GM21825 (cell line): Measurements from ENCODE around the gene EPHA1.
"Not testable (repeated sequence)": the region's sequence is repeated elsewhere in the genome, so short reads cannot be mapped to it uniquely, and the experiment has no call there.

ENCODE experiments used
- ATAC-seq: cut with Tn5 transposase; IDR thresholded peaks from one replicate; pipeline ENCODE4 v1.9.1; 2021; ENCODE audit warnings: mild to moderate bottlenecking, moderate library complexity; ENCODE audit not compliant: unreplicated experiment

Gene EPHA1

DNA sequence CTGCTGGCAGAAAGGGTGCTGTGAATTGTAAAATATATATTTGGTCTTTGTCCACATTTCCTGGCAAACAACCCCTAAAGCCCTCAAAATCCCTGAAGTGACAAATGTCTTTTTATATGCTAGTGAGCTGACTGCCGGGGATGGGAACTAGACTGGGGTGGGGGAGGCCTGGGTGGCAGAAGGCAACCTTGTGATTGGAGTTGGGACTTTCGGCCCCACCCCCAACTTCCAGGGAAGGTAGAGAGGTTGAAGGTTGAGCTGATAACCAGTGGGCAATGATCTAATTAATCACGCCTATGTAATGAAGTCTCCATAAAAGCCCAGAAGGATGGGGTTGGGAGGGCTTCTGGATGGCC is 2.7 kb downstream of the EPHA1 start:
- ATAC-seq: no peak

DNA sequence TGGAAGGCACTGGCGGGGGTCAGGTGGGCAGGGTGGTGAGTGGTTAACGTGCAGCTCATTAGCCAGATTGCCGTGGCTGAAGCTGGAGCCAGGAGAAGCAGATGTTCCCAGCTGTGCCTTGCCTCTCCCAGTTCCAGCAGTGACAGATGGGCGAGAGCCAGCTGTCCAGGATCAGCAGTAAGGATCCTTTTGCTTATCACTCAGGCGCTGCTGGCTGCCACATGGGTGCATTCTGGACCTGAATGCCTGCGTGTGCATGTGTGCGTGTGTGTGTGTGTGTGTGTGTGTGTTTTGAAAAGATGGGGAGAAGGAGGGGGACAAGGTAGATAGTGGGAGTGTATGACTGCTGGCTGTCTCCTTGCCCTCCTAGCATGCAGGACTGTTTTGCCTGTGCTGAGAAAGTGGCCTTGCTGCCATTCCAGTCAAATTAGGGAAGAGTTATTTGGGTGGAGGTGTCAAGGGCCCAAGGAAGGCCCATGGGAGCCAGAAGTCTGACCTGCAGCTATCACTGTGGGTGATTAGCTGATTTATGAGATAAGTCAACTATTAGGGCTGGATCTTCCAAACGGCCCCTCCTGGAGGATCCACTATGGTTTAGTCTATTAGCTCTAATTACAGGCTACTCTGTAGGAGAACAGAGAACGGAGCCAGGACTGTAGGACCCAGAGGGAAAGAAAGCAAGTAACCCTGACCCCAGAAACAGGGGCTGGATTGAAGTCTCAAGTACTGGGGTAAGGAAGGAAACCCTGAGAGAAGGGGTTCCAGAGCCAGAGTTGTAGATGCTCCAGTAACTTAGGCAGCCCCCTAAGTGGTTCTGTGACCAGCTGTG is 3.3 kb downstream of the EPHA1 start:
- no peak for ATAC-seq

DNA sequence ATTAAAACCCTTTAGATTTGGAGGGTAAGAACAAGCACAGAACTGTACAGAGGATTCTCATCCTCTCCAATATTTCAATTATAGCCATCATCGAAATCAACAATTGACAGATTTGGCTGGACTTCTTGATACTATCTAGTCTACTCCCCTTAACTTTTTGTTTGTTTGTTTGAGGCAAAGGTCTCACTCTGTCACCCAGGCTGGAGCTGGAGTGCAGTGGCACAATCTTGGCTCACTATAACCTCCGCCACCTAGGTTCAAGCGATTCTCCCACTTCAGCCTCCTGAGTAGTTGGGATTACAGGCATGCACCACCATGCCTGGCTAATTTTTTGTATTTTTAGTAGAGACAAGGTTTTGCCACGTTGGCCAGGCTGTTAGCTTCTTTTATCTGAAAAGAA is 6.4 kb downstream of the EPHA1 start:
- not testable (repeated sequence) for ATAC-seq

DNA sequence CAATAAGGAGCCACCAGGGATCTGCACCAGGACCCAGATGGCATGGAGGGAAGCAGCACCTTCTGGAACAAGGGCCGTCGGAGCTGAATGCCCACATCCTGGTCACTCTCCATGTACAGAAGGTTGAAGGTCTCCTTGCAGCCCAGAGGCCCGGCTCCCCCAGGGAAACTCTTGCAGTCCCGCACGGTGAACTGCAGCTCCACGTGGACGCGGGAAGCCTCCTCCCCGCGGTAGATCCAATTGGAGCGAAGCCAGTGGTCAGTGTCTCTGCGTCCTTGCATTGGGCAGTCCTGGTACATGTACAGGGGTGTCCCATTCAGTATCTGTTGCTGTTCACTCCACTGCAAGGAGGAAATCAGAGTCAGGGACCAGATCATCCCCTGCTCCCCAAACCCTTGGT is 7.4 kb downstream of the EPHA1 start:
- no peak for ATAC-seq

DNA sequence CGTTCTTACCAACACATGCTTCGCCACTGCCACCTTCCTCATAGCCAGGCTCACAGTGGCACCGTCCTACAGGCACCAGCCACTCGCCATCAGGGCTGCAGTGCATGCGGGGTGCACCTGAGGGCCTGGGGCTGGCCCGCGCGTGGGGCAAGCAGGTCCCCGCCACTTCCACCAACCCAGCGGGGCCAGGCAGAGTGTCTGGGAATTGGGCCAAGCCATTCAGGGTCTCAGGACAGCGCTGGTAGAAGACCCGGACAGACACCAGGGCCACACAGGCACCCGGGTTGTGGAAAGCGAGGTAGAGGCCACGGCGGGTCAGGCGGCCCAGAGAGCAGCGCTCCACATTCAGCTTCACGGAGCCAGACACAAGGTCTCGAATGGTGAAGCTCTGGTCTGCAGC is 9.0 kb downstream of the EPHA1 start:
- no peak for ATAC-seq

DNA sequence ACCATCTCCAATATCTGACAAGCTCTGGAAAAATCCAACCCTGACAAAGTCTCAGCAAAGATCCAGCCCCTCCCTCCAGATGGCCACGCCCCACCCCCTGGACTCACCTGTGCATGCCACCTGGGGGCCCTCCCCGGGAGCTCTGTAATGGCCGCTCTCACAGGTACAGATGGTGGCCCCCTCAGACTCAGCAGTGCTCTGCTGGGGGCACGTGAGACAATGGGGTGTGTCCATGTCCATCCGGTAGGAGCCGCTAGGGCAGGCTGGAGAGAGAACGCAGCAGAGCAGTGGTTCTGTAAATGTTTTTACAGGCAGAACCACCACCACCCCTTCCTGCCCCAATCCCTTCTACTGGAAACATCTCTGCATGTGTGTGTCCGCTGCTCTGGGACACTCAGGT is 9.5 kb downstream of the EPHA1 start:
- no peak for ATAC-seq

DNA sequence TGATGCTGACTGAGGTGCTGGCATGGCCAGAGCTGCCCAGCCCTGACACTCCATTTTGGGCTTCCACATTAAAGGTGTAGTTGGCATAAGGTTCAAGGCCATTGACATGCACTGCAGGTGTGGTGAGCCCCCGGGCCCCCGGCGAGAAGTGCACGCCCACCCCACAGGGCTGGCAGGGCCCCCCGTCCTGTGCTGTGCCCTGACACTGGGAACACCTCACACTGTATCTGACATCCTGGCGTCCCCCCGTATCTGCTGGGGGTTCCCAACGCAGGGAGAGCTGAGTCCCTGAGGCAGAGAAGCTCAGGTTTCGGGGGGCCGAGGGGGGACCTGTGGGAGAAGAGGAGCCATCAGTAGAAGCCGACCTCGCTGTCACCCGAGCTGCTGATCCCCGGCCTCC is 10.0 kb downstream of the EPHA1 start:
- ATAC-seq: no peak

DNA sequence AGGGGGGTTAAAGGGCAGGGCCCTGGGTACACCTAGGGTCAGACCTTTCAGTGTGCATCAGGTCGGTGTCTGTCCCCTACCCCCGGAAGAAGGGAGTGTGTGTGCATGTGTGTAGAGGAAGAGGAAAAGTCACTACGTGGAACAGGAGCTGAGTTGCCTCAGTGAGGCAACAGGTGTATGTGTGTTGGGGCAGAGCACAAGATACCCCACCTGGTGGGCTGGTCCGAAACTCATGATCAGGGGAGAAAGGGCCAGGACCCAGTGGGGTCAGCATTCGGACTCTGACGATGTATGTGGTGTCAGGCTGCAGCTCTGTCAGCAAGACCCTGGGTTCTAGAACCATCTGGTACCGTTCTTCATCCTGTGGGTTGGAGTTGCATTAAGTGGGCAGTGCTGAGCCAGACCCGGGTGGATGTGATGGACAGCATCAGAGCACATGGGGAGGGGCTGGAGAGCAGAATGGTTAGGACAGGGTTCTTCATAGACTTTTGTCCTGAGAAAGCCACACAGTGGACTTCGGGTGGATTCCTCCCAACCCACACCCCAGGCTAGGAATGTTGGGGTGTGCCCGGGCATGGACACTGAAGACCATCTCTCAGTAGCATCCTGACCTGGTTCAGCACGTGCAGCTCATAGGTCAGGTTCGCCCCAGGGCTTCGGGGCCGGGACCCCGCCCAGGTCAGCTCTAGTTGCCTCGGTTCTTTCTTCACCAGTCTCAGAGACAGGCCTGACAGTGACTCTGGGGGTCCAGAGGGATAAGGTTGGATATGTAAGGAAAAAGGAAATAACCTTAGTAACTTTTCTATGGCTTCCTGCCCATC is 10.7 kb downstream of the EPHA1 start:
- no peak for ATAC-seq

DNA sequence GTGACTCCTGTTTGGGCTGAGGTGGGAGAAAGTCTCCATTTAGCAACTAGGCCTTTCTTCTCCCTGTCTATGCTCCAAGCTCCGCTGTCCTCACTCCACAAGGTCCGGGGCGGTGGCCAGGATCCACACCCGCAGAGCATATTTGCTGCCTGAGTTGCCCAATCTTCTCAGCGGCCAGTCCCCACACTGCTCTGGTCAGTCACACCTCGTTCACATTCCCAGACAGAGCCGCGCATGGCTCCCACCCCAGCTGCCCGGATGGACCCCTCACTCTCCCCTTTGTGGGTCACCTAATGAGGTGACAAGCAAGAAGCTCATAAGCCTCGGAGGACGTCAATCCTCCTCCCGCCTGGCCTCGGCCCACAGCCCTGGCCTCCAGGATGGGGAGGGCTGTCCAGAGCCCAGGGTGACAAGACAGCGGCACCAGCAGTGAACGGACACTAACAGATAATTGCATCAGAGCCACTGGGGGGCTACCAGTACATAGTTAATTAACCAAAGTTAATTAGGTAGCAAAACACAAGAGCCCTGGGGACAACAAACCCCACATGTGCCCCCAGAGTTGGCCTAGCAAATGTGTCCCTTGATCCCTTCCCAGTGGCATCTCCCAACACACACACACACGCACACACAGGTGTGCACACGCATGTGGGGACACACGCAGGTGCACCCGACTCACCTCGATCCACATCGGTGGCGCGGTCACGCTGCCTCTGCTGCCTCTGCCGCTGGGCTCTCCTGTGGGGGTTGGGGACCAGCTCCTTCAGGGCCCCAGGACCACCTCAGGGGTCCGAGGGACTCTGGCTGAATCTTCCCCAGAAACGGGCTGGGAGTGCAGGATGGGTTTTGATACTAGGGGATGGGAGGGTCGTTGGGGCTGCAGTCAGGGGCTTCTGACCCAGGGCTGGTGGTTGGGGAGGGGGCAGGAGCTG is 11.8 kb downstream of the EPHA1 start:
- ATAC-seq: no peak

DNA sequence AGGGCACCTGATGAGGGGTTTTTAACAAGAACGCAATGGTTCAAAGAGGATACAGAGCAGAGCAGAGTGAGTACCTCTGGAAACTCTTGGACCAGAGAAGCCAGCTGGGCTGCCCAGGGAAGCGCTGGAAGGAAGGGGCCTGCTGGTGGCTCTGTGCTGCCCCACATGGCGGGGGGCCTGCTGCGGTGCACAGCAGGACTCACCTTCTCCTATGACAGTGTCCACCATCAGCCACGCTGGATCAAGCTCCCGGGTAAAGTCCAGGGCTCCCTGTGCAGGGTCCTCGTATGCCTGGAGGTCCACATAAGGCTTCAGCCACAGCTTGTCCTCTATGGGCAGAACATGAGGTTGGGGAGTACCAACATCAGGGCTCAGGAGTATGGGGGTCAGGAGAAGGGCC is 12.5 kb downstream of the EPHA1 start:
- no peak for ATAC-seq

DNA sequence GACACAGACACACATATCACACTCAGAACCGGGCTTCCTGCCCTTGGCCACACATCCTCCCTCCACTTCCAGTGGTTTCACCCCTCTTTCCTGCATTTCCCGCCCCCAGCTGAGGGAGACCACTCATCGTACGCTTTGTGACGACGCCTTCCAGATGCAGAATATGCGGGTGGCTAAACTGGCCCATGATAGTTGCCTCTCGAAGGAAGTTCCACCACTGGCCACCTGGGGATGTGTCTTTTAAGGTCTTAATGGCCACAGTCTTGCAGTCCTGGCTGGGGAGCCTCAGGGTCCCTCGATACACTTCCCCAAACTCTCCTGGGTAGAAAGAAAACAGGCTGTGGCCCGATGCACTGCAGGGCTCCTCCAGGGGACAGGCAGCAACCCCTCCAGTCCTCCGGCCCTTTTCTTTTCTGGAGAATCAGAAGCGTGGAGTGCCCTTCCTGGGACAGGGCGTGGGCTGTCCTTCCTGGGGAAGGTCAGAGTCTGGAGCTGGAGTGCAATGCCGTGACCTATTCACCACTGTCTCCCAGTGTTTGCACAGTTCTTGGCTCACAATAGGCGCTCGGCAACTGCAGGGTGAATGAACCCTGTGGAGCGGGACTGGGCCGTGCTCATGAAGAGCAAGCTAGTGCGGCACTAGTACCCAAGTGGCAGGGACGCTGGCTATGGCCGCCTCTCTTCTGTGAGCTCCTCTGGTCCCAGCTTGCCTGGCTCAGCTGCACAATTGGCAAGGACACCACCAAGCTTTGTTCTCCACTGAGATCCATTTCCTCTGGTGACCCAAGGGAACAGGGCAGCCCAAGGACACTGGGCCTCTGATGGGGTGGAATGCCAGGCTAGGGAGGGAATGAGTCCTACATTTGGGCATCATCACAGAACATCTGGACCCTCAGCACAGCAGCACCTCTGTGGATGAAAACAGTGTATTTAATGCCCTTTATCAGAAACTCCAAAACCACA is 13.2 kb downstream of the EPHA1 start:
- ATAC-seq: no peak

DNA sequence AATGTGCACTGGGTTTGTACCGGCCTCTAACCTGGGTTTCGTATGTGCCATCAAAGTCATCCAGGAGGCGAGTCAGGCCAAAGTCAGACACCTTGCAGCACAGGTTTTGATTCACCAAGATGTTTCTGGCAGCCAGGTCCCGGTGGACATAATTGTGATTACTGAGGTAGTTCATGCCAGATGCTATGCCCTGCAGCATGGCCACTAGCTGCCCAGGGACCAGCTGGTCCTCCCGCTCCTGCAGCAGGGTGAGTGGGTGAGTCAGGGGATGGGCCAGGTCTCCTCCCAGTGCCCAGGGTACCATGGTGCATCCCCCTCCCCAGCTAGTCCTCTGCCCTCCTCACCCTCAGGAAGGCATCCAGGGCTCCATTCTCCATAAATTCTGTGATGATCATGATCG is 13.9 kb downstream of the EPHA1 start:
- no peak for ATAC-seq

DNA sequence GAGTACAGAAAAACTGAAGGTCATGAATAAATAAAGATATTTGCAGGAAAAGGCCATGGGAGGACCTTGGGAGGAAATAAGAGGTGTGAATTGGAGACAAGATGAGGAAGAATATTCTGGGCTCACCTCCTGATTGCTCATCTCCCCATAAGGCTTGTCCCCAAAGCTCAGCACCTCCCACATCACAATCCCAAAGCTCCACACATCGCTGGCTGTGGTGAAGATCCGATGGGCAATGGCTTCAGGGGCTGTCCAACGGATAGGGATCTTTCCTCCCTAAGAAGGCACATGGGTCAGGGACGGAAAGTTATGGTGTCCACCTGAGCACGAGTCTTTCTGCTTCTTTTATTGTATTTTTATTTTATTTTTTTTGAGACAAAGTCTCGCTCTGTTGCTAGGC is 14.6 kb downstream of the EPHA1 start:
- no peak for ATAC-seq

DNA sequence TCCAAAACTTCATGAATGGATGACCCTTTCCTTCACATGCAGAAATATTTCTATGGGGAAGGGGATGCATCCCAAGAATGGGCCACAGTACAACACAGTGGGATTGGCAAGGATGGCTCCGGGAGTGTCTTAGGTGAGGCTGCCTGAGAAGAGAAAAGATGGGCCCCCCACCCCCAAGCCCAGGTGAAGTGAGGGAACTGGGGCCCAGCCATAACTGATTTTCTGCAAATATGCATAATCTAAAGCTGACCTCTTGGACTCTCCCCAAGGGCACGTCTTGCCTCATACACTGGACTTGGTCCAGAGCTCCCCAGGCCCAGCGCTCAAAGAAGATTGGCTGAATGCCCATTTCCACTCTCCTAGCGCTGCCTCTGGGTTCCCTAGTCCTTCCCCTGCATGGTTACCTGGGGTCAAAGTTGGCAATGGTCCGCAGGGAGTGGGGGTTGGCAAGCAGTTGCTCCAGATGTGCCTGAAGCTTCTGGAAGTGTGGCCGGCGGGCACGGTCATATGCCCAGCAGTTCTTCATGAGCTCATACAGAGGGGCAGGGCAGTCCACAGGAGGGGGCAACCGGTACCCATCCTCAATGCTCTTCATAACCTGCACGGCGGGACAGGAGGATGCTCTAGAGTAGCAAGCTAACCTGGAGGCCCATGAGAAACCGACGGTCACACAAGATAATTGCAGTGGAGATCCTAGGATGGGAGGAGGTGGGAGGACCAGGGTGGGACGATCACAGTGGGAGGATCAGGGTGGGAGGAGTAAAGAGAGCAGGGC is 15.2 kb downstream of the EPHA1 start:
- ATAC-seq: no peak

DNA sequence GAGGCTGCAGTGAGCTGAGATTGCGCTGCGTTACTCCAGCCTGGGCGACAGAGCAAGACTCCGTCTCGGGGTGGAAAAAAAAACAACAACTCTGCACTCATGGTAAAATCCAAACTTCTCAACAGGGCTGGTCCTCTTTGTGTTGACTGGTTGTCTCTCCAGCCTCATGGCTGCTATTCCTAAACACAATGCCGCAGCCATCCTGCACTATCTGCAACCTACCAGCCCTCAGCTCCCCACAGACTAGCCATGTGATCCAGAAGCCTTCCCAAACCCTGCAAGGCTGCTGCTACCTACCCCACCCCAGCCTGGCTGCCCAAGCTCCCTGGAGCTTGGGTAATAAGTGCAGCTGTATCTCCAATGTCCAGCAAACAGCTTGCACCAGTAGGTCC is 15.8 kb downstream of the EPHA1 start:
- ATAC-seq: no peak

DNA sequence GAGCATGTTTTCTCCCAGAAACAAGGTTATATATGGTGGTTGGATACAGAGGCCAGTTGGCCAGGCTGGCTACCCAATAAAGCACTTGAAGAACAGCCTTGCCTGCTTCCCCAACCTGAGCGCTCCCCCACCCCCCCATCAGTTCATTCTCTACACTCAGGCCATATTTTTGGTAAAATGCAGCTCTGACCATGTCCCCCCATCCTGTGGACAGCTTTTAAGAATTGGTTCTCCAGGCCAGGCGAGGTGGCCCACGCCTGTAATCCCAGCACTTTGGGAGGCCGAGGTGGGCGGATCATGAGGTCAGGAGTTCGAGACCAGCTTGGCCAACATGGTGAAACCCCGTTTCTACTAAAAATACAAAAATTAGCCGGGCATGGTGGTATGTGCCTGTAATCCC is 16.2 kb downstream of the EPHA1 start:
- not testable (repeated sequence) for ATAC-seq

DNA sequence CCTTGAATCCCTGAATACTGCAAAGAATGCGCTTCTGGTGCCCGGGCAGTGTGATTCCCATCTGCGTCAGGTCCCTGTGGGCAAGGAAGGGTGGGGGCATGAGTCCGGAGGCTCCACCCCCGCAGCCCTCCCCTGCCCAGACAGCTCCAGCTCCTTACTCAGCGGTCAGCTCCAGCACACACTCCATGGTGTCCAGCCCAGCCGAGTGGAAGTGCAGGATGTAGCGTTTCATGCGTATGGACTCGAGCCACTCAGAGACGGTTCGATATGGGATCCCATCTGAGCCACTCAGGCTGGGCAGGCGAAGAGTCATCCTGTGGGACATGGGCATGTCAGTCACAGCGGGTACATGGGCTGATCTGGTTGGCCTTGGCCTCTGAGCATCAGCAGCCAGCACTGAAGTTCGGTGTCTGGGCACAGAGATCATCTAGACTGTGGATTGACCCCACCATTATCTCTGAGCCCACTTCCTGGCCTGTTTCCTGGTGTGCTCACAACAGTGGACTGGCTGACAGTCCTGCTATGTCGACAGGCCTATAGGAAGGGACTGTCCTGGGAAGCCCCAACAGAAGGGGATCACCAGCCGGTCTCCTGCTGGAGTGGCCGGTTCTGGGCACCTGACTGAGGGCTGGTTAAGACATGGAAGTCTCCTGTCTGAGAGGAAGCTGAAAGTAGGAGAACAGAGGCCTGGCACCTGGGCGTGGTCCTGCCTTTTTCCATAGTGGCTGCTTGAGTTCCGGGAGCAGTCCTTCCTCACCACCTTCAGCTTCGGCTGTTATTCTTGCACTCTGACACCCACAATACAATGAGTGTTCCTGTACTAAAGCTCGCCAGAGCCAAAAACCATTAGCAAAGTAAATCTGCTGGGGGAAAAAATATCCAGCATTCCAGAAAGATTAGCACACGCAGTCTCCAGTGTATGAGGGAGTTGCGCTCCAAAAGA is 16.9 kb downstream of the EPHA1 start:
- ATAC-seq: no peak

DNA sequence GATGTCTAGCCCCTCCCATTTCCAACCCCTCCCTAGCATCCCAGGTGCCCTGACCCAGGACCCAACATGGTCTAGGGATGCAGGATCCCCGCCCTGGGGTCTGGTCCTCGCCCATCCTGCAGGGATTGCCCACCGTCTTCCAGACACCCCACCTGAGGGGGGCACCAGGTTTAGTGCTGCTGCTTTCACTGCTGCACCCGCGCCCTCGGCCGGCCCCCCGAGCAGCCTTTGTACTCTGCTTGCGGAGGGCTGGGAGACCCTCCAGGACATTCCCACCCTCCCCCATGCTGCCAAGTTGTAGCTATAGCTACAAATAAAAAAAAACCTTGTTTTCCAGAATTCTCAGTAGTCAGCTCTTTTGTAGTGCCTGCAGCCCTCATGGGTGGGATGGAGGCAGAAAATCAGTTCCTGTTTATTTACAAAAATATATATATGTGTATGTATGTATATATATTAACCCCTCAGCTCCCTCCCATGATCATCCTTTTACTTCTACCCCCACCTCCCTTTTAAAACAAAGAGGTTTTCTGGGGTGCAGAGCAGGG is 17.8 kb downstream of the EPHA1 start:
- no peak for ATAC-seq
